A549 treated with RU486 at 1 μM for 4 hours (cell line): ENCODE results near the gene ZNF19. TPM values are rescaled to one million over a fixed set of nuclear protein-coding genes. Genes with fewer than 3 reads are reported as not detected.

Experiments
- total RNA-seq: library from RNA; stranded (reverse); fragments of 200-300 nt; extraction: Qiagen RNA extraction; gene quantifications from 5 replicates; pipeline ENCODE4 v1.2.3, GENCODE V29; 2022; ENCODE audit warnings: low read depth

ZNF19 gene
- 1.6 to 3.9 TPM (median 1.8 TPM) in 5 replicates for total RNA-seq

GRCh38 chr16:71489122-71489521 is at the start of gene ZNF19:
Gene ZNF19 (minus strand): TSS chr16:71489324. CDS start chr16:71482114, 7,210 bp downstream.

GRCh38 chr16:71526111-71526631 is 37.0 kb upstream of the ZNF19 start, which contains the start of gene CHST4:
Gene CHST4 (plus strand): TSS chr16:71526426. CDS start chr16:71536678, 10,252 bp downstream.

GRCh38 chr16:71461686-71462648 is 27.2 kb downstream of the ZNF19 start, which contains the start of gene ZNF23:
Gene ZNF23 (minus strand): TSS chr16:71462247. CDS start chr16:71456796, 5,451 bp downstream.

DNA sequence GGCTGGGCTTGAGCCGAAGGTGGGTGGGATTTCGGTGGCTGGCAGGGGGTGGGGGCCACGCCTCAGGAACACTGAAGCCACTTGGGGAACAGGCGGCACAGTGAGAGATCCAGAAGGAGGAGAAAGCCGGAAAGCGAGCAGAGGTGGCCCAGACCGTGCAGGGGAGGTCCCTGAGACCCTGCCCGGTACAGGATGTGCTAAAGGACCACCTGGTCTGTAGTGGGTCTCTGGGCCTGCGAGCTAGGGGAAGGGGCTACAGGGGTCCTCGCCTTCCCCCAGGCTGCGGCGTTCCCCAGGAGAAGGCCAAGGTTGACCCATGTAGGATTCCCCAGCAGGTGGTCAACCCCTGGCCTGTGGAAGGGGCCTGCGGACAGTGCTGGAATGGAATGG is 47.1 kb downstream of the ZNF19 start, which contains the start of gene TLE7:
TSS of gene TLE7 (minus strand) at position 4 of the 390 bp plus-strand sequence. CDS start 8,730 bp downstream, outside the sequence.

Other genes with a start within 250 kb of the ZNF19 start
- gene CMTR2, start 199.9 kb downstream of the ZNF19 start, total RNA-seq, result 5.2 to 14.7 TPM (median 13.6 TPM) in 5 replicates
- 6.7 to 9.8 TPM (median 7.3 TPM) in 5 replicates for gene CALB2, start 130.6 kb downstream of the ZNF19 start, total RNA-seq
- not detected in 5 replicates for gene TLE7, start 47.3 kb downstream of the ZNF19 start, total RNA-seq
- 4.5 to 8.2 TPM (median 5.1 TPM) in 5 replicates for gene ZNF23, start 27.1 kb downstream of the ZNF19 start, total RNA-seq
- gene CHST4, start 37.1 kb upstream of the ZNF19 start, total RNA-seq, result 0.05 to 0.08 TPM in 2 of 5 replicates, not detected in the others
- 0.03 to 0.06 TPM in 2 of 5 replicates, not detected in the others for gene TAT, start 87.8 kb upstream of the ZNF19 start, total RNA-seq
- 0.20 to 0.61 TPM (median 0.22 TPM) in 5 replicates for gene MARVELD3, start 136.9 kb upstream of the ZNF19 start, total RNA-seq
- gene PHLPP2, start 235.4 kb upstream of the ZNF19 start, total RNA-seq, result 6.4 to 10.8 TPM (median 9.6 TPM) in 5 replicates